Gastroesophageal sphincter (tissue), 4 donors: ENCODE data around the gene MLXIP. TPM values are rescaled to one million over a fixed set of nuclear protein-coding genes. Genes with fewer than 3 reads are reported as not detected.
"Not testable (repeated sequence)": the region's sequence is repeated elsewhere in the genome, so short reads cannot be mapped to it uniquely, and the experiment has no call there.

Experiments used
- ATAC-seq: fragments of 150-250 bp; one replicate; pipeline ENCODE4 v1.9.1; 2016; ENCODE audit warnings: mild to moderate bottlenecking, moderate library complexity
- H3K27ac ChIP-seq, 4 donors: fragments of 200-600 bp; sonication (generic) in 3 of 4; 1 replicate in 3 of 4; 2 replicates in 1 of 4; pipeline ENCODE4 v1.5.1; 2016 to 2019
- H3K27me3 ChIP-seq: fragments of 200-600 bp; sonication (generic); one replicate; pipeline ENCODE4 v1.5.1; 2019
- H3K36me3 ChIP-seq, 2 donors: fragments of 200-600 bp; sonication (generic); one replicate each; pipeline ENCODE4 v1.5.1; 2019; ENCODE audit warnings: control low read depth in 1 of 2
- H3K4me1 ChIP-seq, 3 donors: fragments of 200-600 bp; sonication (generic); 1 replicate in 2 of 3; 2 replicates in 1 of 3; pipeline ENCODE4 v1.5.1; 2016 to 2019; ENCODE audit warnings: control low read depth in 2 of 3
- H3K4me3 ChIP-seq, 2 donors: fragments of 200-600 bp; sonication (generic); one replicate each; pipeline ENCODE4 v1.5.1; 2019; ENCODE audit warnings: mild to moderate bottlenecking in 1 of 2, moderate library complexity in 1 of 2
- H3K9me3 ChIP-seq, 3 donors: fragments of 200-600 bp; sonication (generic); one replicate each; pipeline ENCODE4 v1.5.1; 2017 to 2019; ENCODE audit warnings: control low read depth in 2 of 3
- EP300 ChIP-seq: sonication (generic); formaldehyde crosslinking; IDR thresholded peaks from one replicate; pipeline ENCODE4 v1.6.1; 2017; ENCODE audit warnings: antibody characterized with exemption, mild to moderate bottlenecking
- POLR2A ChIP-seq, 2 donors: fragments of 450-650 bp; IDR thresholded peaks; one replicate each; pipeline ENCODE4 v1.6.1; 2017; ENCODE audit warnings: antibody characterized with exemption in 2 of 2, mild to moderate bottlenecking in 2 of 2, moderate library complexity in 1 of 2
- POLR2AphosphoS5 ChIP-seq: sonication (generic); formaldehyde crosslinking; IDR thresholded peaks from one replicate; pipeline ENCODE4 v1.6.1; 2017; ENCODE audit warnings: antibody characterized with exemption
- WGBS, 2 donors: methylation state at CpG; one replicate each; pipeline ENCODE4 v1.1.5; 2018; ENCODE audit warnings: low coverage in 1 of 2; 5-methylcytosine and 5-hydroxymethylcytosine counted together
- total RNA-seq, 4 donors: library from RNA; depleted of rRNA; stranded (reverse); fragments of >200 nt; gene quantifications; one replicate each; pipeline ENCODE4 v1.1.0, GENCODE V29; 2016
- TF ChIP-seq, protein P1 (sequence below), 4 experiments: fragments of 200-600 bp in 2 of 4; fragments of 450-650 bp in 2 of 4; sonication (generic) in 1 of 4; IDR thresholded peaks; one replicate each; pipeline ENCODE4 v1.5.1; 2017 to 2019; ENCODE audit warnings: antibody characterized with exemption in 4 of 4, mild to moderate bottlenecking in 2 of 4, moderate library complexity in 2 of 4

MLXIP gene
- total RNA-seq, 4 donors from 2014 or later: 28.8 to 87.4 (median 54.9) TPM

DNA sequence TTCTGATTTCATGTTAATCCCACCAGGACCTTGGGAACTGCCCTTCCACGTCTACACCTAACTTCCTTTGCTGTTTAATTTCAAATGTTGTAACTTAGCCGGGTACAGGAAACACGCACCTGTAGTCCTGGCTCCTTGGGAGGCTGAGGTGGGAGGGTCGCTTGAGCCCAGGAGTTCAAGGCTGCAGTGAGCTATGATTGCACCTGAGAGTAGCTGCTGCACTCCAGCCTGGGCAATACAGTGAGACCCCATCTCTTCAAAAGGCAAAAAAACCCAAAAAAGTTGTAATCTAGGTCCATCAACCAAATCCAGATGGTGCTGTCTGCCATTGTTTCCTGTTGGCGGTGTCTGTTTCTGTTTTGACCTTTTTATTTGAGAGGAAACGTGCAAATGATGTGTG is 42.4 kb upstream of the MLXIP start:
- Histone ChIP-seq H3K27me3 (no peaks in the 10 kb centered on the region), H3K27ac (no peak overlapping the region), H3K36me3 (peaks cover 0 to 51% of the 10 kb centered on the region in 2 donors), H3K9me3 (no peaks in the 10 kb centered on the region), H3K4me3 (no peak overlapping the region), H3K4me1 (no peaks in the 10 kb centered on the region)
- no peak for ATAC-seq
- TF ChIP-seq POLR2AphosphoS5 (no peak), EP300 (no peak), POLR2A (IDR thresholded peaks at IDR 0.05) (no peak)
- TF ChIP-seq, protein P1, sequence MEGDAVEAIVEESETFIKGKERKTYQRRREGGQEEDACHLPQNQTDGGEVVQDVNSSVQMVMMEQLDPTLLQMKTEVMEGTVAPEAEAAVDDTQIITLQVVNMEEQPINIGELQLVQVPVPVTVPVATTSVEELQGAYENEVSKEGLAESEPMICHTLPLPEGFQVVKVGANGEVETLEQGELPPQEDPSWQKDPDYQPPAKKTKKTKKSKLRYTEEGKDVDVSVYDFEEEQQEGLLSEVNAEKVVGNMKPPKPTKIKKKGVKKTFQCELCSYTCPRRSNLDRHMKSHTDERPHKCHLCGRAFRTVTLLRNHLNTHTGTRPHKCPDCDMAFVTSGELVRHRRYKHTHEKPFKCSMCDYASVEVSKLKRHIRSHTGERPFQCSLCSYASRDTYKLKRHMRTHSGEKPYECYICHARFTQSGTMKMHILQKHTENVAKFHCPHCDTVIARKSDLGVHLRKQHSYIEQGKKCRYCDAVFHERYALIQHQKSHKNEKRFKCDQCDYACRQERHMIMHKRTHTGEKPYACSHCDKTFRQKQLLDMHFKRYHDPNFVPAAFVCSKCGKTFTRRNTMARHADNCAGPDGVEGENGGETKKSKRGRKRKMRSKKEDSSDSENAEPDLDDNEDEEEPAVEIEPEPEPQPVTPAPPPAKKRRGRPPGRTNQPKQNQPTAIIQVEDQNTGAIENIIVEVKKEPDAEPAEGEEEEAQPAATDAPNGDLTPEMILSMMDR (IDR thresholded peaks at IDR 0.05): no peak
- 90 to 91% methylated on average over 3 to 6 of the region's 6 CpGs for WGBS, 2 donors

DNA sequence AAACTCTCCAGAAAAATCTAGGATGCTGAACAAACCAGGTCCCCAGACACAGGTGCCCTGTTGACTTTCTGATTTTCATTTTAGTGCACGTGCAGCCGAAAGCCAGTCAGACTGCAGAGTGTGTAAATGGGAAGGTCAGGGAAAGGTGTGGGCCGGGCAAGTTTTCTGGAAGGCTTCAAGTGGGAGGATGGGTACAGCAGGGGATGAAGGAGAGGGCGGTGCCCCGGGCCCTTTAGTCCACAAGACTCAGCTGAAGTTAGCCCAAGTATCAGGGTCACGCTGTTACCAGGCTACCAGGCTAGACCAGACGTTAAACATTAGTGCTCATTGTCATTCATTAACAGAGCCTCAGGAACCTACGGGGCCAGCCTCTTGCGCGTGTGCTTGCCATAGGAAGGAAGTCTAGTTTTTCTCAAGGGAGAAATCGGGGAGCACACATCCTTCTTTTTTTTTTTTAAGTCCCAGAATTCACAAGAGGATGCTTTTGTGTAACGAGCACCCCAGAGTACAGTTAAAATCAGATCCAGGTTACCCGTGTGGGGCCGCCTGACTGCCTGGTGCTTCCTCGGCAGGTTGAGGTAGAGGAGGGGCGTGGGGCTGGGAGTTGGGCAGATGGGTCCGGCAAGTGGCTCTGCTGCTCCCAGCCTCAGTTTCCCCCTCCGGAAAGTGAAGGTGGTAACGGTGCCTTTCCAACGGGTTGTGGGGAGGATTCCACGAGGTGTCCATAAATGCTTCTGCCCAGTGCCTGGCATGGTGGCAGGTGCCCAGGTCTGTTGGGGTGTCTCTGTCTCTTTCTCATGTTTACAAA is 37.8 kb upstream of the MLXIP start:
- H3K27me3 ChIP-seq: no peaks in the 10 kb centered on the region
- no peaks in the 10 kb centered on the region for H3K4me1 ChIP-seq
- peaks cover 0 to 85% of the 10 kb centered on the region in 2 donors for H3K36me3 ChIP-seq
- H3K27ac ChIP-seq: no peak overlapping the region
- TF ChIP-seq EP300 (no peak), POLR2AphosphoS5 (no peak), POLR2A (IDR thresholded peaks at IDR 0.05) (no peak)
- TF ChIP-seq, protein P1 (IDR thresholded peaks at IDR 0.05): no peak
- H3K9me3 ChIP-seq: no peaks in the 10 kb centered on the region
- WGBS, 2 donors: 69% methylated on average over 10 to 11 of the region's 21 CpGs
- no peak for ATAC-seq
- H3K4me3 ChIP-seq: no peak overlapping the region

DNA sequence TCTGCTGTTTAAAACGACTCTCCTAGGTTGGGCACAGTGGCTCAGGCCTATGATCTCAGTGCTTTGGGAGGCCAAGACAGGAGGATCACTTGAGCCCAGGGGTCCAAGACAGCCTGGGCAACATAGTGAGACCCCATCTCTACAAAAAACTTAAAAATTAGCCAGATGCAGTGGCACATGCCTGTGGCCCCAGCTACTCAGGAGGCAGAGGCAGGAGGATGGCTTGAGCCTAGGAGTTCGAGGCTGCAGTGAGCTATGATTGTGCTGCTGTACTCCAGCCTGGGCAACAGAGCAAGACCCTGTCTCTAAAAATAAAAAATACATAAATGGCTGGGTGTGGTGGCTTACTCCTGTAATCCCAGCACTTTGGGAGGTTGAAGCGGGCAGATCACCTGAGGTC is 37.1 kb upstream of the MLXIP start:
- peaks cover 0 to 85% of the 10 kb centered on the region in 2 donors for H3K36me3 ChIP-seq

DNA sequence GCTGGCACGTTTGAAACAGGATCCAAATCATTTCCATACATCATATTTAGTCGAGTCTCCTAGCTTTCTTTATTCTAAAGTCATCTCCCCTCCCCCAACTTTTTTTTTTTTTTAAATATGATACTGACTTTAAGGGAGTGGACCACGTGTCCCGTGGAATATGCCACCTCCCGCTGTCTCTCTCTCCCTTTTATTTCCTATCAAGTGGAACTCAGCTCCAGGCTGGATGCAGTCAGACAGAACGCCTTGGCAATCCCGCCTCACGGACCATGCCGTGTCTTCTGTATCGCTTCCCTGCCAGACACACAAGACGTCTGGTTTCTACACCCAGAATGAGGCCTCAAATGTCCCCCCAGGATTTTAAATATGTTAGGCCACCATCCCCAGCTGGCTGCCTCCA is 35.6 kb upstream of the MLXIP start:
- Histone ChIP-seq H3K9me3 (no peaks in the 10 kb centered on the region), H3K27ac (no peak overlapping the region), H3K27me3 (no peaks in the 10 kb centered on the region), H3K4me3 (no peak overlapping the region), H3K36me3 (peaks cover 0 to 86% of the 10 kb centered on the region in 2 donors), H3K4me1 (no peaks in the 10 kb centered on the region)
- no peak for TF ChIP-seq EP300
- TF ChIP-seq, protein P1 (IDR thresholded peaks at IDR 0.05): no peak
- no peak for TF ChIP-seq POLR2AphosphoS5
- no peak for TF ChIP-seq POLR2A (IDR thresholded peaks at IDR 0.05)
- WGBS, 2 donors: 75 to 82% methylated on average over 7 to 10 of the region's 11 CpGs
- ATAC-seq: no peak

More for the DNA sequence above, 37.1 kb upstream of the MLXIP start:
- H3K4me1 ChIP-seq, H3K4me3 ChIP-seq, H3K9me3 ChIP-seq, H3K27ac ChIP-seq, ATAC-seq, H3K27me3 ChIP-seq: not testable (repeated sequence)
- 90 to 100% methylated on average over 1 to 2 of the region's 3 CpGs for WGBS, 2 donors

DNA sequence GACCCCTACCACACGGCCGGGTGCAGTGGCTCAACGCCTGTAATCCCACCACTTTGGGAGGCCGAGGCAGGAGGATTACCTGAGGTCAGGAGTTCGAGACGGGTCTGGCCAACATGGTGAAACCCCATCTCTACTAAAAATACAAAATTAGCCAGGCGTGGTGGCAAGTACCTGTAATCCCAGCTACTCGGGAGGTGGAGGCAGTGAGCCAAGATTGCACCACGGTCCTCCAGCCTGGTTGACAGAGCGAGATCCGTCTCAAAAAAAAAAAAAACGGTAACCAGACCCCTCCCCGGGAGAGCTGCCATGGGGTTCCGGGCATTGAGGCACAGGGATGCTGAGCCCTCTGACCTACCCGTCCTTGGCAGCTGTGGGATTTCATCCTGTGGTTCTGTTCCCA is 35.1 kb upstream of the MLXIP start:
- H3K27ac ChIP-seq: no peak overlapping the region
- H3K4me3 ChIP-seq: no peak overlapping the region
- TF ChIP-seq EP300 (no peak), POLR2A (IDR thresholded peaks at IDR 0.05) (no peak), POLR2AphosphoS5 (no peak)
- TF ChIP-seq, protein P1 (IDR thresholded peaks at IDR 0.05): no peak
- no peaks in the 10 kb centered on the region for H3K9me3 ChIP-seq
- H3K4me1 ChIP-seq: no peaks in the 10 kb centered on the region
- ATAC-seq: no peak
- no peaks in the 10 kb centered on the region for H3K27me3 ChIP-seq
- H3K36me3 ChIP-seq: peaks cover 0 to 84% of the 10 kb centered on the region in 2 donors
- WGBS, 2 donors: 81 to 100% methylated on average over 1 to 8 of the region's 15 CpGs
